Right hindlimb (tissue), 1 donor: Measurements from ENCODE around the gene CELSR2.

Source experiments
- DNase-seq: peaks from one replicate; pipeline ENCODE4 v3.0.0-alpha.2; 2018

CELSR2 gene

GRCh38 chr1:109235137-109235536, 14.2 kb upstream of the CELSR2 start:
- no peak for DNase-seq

- no peak for DNase-seq
These were observed 11.8 kb upstream of the CELSR2 start for GRCh38 chr1:109237512-109237911.

DNA sequence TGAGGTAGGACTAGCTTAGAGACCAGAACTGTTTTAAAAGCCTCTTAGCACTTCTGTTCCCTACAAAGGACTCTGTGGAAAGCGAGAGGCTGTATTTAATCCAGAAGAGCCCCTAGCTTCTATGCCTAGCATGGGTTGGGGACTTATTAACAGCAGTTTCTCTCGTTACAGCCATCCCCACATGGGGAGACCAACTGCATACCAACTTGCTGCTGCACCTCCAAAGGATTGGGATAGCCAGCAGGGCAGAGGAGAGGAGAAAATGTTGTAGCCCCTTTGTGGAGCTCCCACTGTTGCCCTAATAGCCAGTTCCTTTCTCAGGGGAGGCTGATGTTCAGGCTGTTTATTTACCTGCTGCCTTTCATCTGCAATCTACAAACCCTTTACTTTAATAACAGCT, 11.0 kb upstream of the CELSR2 start:
- no peak for DNase-seq

DNA sequence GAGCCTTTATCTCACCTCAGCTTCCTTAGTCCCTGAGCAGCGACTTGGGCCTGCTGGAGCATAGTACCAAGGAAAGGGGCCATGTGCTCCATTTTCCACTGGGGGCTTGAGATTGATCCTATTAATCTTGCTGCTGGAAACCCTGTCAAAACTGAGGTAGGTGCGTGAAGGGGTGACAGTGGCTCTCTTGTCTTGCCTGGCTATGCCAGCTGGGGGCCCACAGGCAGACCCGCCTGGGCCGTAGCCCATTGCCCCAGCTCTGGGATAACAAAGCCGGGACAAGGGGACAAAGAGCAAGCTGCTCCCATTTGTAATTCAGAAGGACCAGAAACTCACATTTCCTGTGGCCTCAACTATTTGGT, 10.3 kb upstream of the CELSR2 start:
- no peak for DNase-seq

DNA sequence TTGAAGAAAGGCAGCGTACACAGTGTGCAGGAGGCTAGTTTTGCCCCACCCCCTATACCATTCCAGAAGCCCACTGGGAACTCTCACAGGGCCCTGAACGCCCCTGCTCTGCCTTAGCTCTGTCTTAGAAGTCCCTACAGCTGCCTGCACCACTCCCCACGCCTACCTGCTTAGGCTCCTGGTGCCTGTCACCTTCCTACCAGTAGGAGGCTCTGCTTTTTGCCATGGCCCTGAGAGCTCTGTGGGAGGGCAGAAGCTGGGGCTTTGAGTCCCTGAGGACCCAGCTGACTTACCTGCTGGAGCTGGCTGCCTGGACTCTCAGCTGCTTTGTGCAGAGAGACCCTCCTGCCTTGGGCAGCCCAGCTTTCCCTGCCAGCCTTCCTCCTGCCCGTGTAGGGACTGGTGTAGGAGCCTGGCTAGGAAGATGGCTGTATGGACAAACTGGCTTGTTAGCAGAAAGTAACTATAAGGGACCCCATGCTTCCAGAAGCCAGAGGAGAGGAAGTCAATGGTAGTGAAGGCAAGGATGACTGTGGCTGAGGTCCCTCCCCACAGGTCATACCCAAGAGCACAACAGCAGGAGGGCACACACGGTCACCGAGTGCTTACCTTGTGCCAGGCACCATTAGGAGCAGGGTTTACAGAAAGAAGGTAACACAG, 9.8 kb upstream of the CELSR2 start:
- no peak for DNase-seq

GRCh38 chr1:109240158-109241152, 8.9 kb upstream of the CELSR2 start:
- DNase-seq, result peak; percentile 87

- DNase-seq, result no peak
These were observed 8.0 kb upstream of the CELSR2 start for GRCh38 chr1:109241344-109241743.

GRCh38 chr1:109241841-109242345, 7.4 kb upstream of the CELSR2 start:
- no peak for DNase-seq

GRCh38 chr1:109242387-109242786, 7.0 kb upstream of the CELSR2 start:
- peak; percentile 55 for DNase-seq

DNA sequence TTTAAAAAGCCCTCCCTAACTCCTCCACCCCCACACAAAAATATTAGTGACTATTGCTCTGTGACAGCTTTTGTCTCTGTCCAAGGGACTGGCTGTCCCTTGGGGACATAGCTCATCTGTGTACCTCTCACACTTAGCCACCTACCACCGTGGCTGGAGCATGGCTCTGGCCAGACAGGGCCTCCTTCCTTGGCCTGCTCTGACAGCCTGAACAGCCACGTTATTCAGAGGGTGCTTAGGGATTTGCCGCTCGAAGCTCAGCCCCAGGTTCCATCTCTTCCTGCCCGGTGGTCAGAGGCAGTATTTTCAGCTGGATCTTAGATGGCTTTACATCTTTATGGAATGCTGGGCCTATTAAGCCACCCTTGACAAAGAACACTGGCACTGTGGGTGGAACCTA, 6.1 kb upstream of the CELSR2 start:
- no peak for DNase-seq

- DNase-seq, result no peak
These were observed 5.3 kb upstream of the CELSR2 start for GRCh38 chr1:109243860-109244552.

DNA sequence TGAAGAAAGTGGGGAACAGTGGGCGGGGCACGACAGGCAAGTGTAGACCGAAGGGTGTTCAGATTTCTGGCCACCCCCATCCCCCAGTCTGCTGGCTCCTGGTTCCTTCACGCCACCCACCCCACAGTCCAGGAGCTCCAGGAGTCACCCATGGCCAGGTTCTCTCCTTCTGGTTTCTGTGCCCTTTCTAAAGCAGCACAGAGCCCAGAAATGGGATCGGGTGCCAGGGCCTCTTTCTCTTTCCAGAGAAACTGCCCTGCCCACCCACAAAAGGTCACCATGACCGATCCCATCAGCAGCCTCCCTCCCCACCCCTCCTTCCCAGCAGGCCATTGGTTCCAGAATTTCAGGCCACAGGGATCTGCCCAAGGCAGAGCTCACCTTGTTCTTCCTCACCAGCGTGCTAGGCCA, 3.2 kb upstream of the CELSR2 start:
- no peak for DNase-seq

- DNase-seq, result no peak
These were observed 1.7 kb upstream of the CELSR2 start for GRCh38 chr1:109247401-109248365.

DNA sequence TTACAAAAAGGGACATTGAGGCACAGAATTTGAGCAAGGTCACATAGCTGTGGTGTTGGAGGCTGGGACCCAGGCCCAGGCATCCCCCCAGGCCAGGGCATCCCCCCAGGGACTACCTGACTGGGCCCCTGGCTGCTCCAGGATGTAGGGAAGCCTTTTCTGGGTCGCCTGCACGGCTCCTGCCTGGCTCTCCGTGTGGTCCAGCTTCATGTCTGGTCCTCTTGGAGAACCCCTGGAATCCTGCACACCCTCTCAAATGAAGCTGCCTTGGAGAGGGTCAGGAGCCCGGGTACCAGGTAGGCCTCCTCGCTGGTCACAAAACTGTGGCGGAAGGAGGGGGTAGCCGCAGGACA, 919 bp upstream of the CELSR2 start:
- DNase-seq, result no peak

- DNase-seq, result no peak
These were observed 489 bp downstream of the CELSR2 start for GRCh38 chr1:109249654-109250401.

DNA sequence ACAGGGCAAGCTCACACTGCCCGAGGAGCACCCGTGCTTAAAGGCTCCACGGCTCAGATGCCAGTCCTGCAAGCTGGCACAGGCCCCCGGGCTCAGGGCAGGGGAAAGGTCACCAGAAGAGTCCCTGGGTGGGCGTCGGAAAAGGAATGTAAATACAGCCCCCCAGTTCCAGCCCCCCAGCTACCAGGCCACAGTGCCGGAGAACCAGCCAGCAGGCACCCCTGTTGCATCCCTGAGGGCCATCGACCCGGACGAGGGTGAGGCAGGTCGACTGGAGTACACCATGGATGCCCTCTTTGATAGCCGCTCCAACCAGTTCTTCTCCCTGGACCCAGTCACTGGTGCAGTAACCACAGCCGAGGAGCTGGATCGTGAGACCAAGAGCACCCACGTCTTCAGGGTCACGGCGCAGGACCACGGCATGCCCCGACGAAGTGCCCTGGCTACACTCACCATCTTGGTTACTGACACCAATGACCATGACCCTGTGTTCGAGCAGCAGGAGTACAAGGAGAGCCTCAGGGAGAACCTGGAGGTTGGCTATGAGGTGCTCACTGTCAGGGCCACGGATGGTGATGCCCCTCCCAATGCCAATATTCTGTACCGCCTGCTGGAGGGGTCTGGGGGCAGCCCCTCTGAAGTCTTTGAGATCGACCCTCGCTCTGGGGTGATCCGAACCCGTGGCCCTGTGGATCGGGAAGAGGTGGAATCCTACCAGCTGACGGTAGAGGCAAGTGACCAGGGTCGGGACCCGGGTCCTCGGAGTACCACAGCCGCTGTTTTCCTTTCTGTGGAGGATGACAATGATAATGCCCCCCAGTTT, 1.3 kb downstream of the CELSR2 start:
- DNase-seq, result no peak

- DNase-seq, result no peak
These were observed 2.2 kb downstream of the CELSR2 start for GRCh38 chr1:109251277-109252166.

DNA sequence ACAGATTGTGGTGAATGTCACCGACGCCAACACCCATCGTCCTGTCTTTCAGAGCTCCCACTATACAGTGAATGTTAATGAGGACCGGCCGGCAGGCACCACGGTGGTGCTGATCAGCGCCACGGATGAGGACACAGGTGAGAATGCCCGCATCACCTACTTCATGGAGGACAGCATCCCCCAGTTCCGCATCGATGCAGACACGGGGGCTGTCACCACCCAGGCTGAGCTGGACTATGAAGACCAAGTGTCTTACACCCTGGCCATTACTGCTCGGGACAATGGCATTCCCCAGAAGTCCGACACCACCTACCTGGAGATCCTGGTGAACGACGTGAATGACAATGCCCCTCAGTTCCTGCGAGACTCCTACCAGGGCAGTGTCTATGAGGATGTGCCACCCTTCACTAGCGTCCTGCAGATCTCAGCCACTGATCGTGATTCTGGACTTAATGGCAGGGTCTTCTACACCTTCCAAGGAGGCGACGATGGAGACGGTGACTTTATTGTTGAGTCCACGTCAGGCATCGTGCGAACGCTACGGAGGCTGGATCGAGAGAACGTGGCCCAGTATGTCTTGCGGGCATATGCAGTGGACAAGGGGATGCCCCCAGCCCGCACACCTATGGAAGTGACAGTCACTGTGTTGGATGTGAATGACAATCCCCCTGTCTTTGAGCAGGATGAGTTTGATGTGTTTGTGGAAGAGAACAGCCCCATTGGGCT, 3.0 kb downstream of the CELSR2 start:
- no peak for DNase-seq
